A549 treated with CpdA at 1 μM for 4 hours (cell line): ENCODE results near the gene POLR2M. TPM values are rescaled to one million over a fixed set of nuclear protein-coding genes. Genes with fewer than 3 reads are reported as not detected.

Source experiments
- total RNA-seq: library from RNA; stranded (reverse); fragments of 200-300 nt; extraction: Qiagen RNA extraction; gene quantifications from 5 replicates; pipeline ENCODE4 v1.2.3, GENCODE V29; 2022; ENCODE audit warnings: low read depth

POLR2M gene
- 46.7 to 98.0 TPM (median 57.2 TPM) in 5 replicates for total RNA-seq

GRCh38 chr15:57706405-57707209 lies at the start of gene POLR2M:
Gene POLR2M, plus strand, starts transcription at chr15:57706714. Its CDS starts 129 bp downstream, at chr15:57706843.

Other genes with a start within 250 kb of the POLR2M start
- gene MYZAP, start 114.8 kb upstream of the POLR2M start, total RNA-seq, result 0.50 to 0.99 TPM (median 0.80 TPM) in 5 replicates